HG02852 (cell line): ENCODE data around the gene PRR20G.
"Not testable (repeated sequence)": the region's sequence is repeated elsewhere in the genome, so short reads cannot be mapped to it uniquely, and the experiment has no call there.

ENCODE experiments used
- ATAC-seq: cut with Tn5 transposase; IDR thresholded peaks from one replicate; pipeline ENCODE4 v1.9.1; 2021; ENCODE audit warnings: mild to moderate bottlenecking, moderate library complexity; ENCODE audit not compliant: unreplicated experiment

The PRR20G gene

DNA sequence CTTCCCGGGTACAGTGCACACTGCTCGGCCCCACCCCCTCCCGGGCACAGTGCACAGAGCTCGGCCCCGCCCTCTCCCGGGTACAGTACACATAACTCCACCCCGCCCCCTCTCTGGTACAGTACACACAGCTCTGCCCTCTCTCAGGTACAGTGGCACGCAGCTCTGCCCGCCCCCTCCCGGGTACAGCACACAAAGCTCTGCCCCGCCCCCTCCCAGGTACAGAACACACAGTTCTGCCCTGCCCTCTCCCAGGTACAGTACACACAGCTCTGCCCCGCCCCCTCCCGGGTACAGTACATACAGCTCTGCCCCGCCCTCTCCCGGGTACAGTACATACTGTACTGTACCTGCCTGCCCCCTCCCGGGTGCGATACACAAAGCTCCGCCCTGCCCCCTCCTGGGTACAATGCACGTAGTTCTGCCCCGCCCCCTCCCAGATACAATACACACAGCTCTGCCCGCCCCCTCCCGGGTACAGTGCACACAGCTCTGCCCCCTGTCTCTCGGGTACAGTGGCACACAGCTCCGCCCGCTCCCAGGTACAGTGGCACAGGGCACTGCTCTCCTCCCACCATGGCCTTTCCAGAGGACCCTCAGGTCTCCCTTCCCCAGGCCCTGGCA, 16.4 kb upstream of the PRR20G start:
- ATAC-seq, result no peak

DNA sequence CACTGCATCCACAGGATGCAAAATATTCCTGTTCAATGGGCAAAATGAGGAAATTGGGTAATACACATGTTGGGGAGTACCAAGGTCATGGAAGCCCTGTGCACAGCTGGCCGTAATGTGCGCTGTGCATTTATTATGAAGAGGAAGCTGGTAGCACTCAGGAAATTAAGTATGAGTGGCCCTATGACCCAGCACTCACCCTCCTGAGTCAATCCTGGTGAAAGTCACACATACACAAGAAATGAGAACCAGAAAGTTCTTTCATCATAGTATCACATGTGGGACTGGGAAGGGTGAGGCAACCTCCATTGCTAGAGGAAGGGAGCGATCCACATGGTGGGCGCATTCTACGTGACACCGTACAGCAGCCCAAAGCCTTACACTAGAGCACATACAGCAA, 11.4 kb upstream of the PRR20G start:
- ATAC-seq, result no peak

DNA sequence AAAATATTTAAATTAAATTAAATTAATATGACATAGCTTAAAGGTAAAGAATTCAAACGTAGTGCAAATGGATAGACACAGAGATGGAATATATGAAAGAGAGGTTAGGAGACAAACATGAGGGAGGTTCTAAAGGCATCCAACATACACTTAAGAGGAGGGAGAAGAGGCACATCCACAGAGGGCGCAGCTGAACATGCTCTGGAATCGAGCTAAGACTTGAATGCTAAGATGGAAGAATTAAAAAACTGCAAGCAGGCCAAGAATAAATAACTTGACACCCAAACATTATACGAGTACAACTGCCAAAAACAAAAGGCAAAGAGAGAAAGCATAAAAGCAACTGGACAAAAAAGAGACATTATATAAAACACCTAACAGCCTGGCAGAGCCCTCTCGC, 9.1 kb upstream of the PRR20G start:
- ATAC-seq, result no peak

DNA sequence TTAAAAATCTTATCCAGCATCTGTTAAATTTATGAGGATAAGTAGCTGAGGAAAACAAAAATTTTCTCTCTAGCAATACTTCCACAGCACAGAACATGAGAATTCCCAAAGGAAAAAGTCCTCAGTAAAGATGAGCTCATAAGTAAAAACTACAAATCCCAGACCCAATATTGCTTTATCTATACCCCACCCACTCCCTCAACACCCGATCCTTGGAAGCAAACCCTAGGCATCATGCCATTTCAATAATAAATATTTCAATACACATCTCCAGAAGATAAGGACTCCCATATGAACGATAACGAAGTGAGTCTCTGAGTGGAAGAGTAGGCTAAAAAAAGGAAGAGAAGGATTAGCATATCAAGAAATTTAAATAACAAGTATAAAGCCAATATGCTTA, 8.3 kb upstream of the PRR20G start:
- no peak for ATAC-seq

DNA sequence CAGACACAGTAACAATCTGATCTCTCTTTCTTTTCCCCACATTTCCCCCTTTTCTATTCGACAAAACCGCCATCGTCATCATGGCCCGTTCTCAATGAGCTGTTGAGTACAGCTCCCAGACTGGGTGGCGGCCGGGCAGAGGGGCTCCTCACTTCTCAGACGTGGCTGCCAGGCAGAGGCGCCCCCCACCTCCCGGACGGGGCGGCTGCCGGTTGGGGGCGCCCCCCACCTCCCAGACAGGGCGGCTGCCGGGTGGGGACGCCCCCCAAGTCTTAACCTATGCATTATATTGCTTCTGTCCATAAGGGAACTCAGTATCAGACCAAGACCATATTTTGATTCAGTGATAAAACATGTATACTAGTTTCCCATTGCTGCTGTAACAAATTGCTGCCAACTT, 5.8 kb upstream of the PRR20G start:
- ATAC-seq, result not testable (repeated sequence)

DNA sequence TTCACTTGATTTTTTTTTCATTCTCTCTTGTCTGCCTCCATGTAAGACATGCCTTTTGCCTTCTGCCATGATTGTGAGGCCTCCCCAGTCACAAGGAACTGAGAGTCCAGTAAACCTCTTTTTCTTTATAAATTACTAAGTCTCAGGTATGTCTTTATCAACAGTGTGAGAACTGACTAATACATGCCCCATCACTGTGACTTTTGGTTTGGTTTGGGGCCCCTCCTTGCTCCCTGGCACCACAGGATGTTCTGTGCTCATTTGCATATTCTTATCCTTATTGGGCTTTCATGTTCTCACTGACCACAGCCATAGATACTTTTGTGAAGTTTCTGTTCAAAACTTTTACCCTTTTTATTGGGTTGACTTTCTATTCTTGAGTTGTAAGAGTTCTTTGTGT, 3.8 kb upstream of the PRR20G start:
- no peak for ATAC-seq

DNA sequence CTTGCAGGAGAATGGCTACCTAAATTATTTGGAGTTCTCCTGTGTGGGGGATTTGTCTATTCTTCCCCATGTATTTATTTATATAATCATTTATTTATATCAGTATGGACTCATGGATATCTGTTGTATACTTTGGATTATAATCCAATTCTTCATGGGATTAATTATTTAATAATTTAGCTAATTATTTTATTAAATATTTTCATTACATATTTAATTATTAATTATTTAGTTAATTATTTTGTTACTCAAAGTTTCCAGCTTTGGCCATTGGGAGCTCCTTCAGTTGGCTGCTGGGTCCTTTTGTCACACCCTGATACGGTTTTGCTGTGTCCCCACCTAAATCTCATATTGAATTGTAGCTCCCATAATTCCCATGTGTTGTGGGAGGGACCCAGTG, 3.3 kb upstream of the PRR20G start:
- ATAC-seq, result no peak

DNA sequence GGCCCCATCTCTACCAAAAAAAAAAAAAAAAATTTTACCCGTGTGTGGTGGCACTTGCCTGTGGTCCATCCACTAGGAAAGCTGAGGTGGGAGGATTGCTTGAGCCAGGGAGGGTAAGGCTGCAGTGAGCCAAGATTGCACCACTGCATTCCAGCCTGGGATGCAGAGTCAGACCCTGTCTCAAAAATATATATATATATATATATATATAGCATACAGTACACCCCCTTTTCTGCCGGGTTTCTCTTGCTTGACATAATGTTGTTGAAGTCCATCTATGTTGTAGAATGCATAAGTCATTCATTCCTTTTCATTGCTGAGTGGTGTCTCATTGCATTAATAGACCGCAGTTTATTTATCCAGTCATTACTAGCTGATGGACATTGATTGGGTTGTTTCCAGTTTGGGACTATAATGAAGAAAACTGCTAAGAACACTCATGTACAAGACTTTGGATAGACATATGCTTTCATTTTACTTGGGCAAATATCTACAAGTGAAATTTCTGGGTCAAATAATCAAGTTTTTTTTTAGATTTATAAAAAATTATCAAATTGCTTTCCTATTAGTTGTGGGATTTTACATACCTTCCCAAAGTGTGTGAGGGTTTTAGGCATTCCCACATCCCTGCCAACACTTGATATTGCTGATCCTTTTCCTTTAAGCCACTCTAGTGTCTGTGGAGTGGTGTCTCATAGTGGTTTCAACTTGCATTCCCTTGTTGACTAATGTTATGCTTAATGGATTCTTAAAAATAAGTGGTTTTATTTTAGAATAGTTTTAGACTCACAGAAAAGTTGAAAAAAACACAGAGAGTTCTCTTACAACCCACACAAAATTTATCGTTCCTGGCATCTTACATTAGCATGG, 2.1 kb upstream of the PRR20G start:
- no peak for ATAC-seq

DNA sequence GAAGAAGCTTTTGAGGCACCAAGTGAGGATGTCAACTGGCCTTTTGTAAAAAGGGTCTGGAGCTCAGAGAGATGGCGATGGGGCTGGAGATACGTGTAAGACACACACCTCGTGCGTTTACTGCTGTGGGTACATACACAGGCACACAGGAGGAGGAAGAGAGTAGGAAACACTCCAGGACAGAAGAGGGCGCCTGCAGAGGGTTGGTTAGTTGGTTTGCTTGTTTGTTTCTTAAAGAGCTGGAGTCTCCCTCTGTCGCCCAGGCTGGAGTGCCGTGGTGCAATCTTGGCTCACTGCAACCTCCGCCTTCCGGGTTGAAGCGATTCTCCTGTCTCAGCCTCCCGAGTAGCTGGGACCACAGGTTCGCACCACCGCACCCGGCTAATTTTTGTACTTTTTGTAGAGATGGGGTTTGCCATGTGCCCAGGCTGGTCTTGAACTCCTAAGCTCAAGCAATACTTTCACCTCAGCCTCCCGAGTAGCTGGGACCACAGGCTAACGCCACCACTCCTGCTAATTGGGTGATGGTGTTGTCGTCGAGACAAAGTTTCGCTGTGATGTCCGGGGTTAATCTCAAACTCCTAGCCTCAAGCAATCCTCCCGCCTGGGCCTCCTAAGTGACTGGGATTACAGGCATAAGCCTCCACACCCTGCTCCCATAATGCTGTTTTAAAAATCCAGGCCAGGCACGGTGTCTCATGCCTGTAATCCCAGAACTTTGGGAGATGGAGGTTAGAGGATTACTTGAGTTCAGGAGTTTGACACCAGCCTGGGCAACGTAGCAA, 1.3 kb upstream of the PRR20G start:
- no peak for ATAC-seq

DNA sequence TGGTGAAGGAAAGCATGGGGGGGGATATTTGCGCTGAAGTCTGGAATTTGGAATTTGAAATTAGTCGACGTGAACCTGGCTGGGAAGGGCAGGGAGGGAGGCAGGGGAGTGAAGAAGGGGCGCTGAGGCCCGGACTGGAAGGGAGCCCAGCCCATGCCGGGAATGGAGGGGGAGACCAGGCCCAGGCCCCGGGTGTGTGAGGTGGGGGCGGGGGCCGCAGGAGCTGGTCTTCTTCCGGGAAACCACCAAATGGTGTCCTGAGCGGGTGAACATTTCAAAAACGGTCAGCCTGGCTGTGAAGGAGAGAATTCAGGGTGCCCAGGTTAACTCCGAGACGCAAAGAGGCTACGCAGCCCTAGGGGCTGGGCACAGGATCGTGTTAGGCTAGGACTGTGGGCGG, 497 bp upstream of the PRR20G start:
- no peak for ATAC-seq

DNA sequence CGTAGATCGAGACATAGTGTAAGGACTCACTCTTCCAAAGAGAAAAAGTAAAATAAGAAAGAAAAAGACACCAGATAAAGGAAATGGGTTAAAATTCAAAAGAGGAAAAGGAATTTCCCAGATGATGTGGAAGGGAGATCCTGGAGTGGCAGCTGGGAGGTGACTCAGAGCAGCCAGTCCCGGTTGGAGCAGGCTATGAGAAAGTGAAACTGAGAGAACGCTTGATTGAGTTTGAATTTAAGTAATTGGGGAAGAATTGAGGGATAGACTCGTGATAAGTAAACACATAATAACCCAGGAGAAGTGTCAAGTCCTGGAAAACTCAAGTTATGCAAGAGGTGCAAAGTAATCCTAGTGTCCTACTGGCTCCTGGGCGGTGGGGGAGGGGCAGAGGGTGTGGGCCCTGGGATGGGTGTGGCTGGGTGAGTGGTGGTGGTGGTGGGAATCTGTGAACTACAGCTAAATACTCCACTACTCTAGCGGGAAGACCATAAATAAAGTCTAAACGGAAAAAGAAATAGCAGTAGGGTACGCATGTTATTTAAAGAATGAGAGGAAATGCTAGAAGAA, 1.2 kb downstream of the PRR20G start:
- no peak for ATAC-seq

DNA sequence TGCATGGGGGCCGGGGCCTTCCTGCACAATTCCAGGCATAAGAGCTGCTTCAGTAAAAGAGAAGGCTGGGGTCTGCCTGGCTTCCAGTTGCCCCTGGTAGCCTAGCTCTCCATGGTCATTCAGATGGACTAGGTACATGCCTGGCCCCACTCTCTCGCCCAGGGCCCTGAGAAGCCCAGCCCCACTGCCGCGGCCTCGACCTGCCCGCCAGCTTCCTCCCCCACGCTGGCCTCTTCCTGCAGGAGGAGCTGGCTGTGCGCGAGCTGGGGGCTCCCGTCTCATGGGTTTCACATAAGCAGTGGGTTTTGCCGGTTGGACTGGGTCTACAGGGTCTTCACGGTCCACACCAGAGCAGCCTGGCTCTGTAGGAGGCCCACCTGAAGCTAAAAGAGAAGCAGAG, 3.6 kb downstream of the PRR20G start:
- ATAC-seq, result no peak

DNA sequence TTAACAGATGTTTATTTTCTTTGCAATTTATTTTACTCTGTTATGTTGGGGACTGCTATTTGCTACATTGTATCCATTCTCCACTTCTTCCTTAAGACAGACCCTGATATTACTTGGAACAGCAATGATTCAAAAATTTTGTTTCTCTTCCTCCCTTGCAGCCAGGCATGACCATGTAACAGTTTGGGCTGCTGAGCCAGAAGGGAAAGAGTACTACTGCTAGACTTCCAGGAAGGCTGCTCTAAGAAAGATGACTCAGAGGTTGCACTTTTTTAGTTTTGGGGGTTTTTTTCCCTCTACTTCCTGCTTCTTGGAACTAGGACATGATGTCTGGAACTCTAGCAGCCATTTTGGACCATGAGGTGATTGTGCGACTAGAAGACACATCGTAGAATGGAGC, 10.3 kb downstream of the PRR20G start:
- ATAC-seq, result no peak

DNA sequence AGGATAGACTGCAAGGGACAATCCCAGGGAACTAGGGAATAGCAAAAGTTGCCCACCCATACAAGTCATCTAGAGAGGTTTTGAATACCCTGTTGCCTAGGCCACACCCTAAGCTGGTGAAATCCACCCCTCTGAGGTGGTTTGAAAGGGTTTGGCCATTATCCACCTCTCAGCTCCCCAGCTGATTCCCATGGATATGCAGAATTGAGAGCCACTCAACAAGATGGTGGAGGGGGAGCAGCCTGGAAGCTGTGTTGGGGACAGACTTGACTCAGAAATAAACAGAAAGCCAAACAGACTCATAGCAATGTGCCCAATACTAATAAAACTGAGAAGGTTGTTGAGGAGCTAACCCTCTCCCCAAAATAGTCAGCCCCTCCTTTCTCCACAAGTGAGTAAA, 10.9 kb downstream of the PRR20G start:
- no peak for ATAC-seq

DNA sequence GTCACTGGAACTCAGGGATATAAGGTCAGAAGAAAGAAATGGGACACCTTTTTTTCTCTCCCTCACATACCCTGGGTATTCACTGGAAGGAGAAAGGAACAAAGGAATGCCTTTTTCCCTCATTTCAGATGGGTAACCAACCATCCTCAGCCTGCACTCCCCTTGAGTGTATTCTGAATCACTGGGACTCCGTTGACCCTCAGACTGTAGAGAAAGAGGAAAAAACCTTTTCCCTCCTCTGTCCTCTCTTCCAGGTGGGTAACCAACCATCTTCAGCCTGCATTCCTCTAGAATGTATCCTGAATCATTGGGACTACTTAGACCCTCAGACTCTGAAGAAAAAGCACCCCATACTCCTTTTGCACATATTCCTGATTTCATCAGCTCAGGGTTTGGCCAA, 11.4 kb downstream of the PRR20G start:
- no peak for ATAC-seq

DNA sequence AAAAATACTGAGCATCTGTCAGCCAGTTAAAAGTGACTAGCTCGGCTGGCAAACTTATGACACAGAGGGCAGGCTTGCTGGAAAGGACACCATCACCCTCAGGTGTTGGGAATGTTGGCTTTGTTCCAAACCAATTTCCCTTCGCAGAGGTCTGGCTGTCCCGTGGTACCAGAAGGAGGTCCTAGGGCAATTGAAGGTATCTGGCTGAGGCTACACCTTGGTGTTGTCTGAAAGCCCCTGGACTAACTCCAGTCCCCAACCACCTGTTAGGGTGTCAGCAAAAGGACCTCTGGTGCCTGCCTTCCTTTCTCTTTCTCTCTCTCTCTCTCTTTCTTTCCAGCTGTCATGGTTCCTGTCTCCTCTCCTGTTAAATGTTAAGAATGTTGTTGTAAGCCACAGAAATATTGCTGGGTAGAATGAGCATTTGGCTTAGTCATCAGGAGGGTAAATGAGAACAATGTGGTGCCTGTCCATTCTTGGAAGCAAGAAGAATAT, 12.5 kb downstream of the PRR20G start:
- ATAC-seq, result no peak

DNA sequence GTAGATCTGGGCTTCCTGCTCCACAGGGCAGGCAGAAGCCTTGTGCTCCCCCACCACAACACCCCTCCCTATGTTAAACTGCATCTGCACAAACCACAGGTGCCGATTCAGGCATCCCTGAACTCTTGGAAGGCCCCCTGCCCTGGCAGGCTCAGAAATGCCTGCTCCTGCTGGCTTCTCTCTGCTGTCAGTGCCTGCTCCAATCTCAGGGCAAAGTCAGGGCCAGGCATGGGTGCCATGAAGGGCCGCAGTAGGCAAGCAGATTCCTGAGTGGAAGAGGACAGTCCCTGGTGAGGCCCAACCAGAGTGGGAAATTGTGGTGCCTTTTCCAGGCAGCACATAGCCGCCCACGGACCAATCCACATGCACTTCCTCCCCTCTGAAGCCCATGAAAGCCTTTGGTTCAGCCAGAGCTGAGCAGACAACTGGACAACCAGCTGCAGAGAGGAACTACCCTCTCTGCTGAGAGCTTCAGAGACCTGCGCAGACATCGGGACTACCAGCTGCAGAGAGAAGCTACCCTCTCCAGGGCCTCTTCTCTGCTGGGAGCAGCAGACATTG, 13.6 kb downstream of the PRR20G start:
- ATAC-seq, result no peak

DNA sequence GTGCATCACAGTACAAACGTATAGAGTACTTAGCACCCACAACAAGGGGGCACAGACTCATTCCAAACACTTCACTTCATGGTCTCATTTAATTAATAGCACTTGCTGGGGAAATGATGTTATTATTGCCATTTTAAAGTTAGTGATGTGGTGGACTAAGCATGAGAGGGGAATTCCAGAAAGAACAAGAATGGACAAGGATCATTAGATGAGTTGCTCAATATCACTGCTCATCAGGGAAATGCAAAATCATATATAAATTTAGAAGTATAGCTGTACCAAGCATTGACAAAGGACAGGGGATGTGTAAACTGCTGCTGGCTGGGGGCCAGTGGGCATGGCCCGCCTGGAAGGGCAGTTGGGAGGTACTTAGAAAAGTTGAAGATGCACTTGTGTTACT, 14.6 kb downstream of the PRR20G start:
- no peak for ATAC-seq

DNA sequence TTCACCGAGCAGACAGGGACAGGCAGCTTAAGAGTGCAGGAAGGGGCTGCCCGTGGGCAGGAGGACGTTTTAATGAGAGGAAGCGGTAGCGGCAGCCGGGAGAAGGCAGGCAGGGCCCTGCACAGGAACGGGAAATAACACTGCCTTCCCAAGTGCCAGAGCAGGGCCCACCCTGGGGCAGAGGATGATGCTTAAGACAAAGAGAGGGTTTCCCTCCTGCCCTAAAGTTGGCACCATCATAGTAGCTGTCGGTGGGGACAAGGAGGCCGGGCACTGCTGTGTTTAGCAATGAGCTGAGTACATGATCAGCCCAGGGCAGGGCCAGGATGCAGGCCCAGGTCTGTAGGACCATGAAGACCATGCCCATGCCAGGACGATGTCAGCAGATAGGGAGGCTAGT, 21.7 kb downstream of the PRR20G start:
- ATAC-seq, result no peak

DNA sequence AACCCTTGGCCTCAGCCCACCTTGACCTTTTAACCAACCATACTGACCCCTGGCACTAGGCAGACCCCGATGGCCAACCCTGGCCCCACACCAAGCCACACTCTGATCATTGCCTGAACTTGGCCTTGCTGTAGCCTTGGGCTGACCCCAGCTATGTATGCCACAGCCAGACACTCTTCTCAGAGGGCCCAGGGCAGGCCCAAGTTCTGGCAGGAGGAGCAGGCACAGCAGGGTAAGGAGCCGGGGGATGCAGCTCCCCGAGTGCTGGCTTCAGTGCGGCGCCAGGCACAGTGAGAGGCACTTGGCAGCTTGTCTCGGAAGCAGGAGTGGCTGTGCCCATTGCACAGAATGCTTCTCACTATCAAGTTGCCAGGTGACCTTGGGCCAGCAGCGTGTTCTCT, 22.3 kb downstream of the PRR20G start:
- no peak for ATAC-seq
